A549 (cell line): Measurements from ENCODE around the gene DGKA. TPM values are rescaled to one million over a fixed set of nuclear protein-coding genes. Genes with fewer than 3 reads are reported as not detected.

ENCODE experiments used
- ATAC-seq, 2 experiments: fragments of 200-7000 bp in 1 of 2; fragments of >200 bp in 1 of 2; cut with Nextera tagmentation in 1 of 2; cut with Tn5 transposase in 1 of 2; 3 replicates each; pipeline versions ENCODE4 v1.8.0 to v1.9.1; 2018 to 2020; ENCODE audit warnings: mild to moderate bottlenecking in 1 of 2, moderate library complexity in 1 of 2
- CTCF ChIA-PET: fragments of 300-600 bp; sonication (Branson Sonifier 250); formaldehyde crosslinking; extraction: SDS; loops from one replicate; lab custom pipeline; 2021; ENCODE audit warnings: antibody characterized with exemption, inconsistent platforms; lab: Yijun Ruan, JAX
- POLR2A ChIA-PET: fragments of 350-600 bp; formaldehyde crosslinking; extraction: SDS; loops from one replicate; lab custom pipeline; 2021; ENCODE audit warnings: antibody characterized with exemption, inconsistent platforms; lab: Yijun Ruan, JAX
- DNase-seq, 2 experiments: peaks; one replicate each; pipeline versions ENCODE4 v3.0.0 to v3.0.0-alpha.2; 2011 to 2016; ENCODE audit warnings: low read depth in 1 of 2, low spot score in 1 of 2
- FAIRE-seq: peaks from 2 replicates; lab custom pipeline; 2011; peaks lifted over from hg19 to GRCh38; lab: Jason Lieb, UNC
- H3K27ac ChIP-seq, 2 experiments: fragments of >200 bp; sonication (Bioruptor Twin); formaldehyde crosslinking; 3 replicates each; pipeline ENCODE4 v1.5.1; 2016 to 2017
- H3K4me1 ChIP-seq: fragments of >200 bp; sonication (Bioruptor Twin); formaldehyde crosslinking; 3 replicates; pipeline ENCODE4 v1.6.1; 2016
- H3K4me2 ChIP-seq: fragments of >200 bp; sonication (Bioruptor Twin); formaldehyde crosslinking; 3 replicates; pipeline ENCODE4 v1.6.1; 2016
- H3K4me3 ChIP-seq: fragments of >200 bp; sonication (Bioruptor Twin); formaldehyde crosslinking; 3 replicates; pipeline ENCODE4 v1.5.1; 2016
- H3K9me3 ChIP-seq: fragments of >200 bp; sonication (Bioruptor Twin); formaldehyde crosslinking; 3 replicates; pipeline ENCODE4 v1.6.1; 2016
- CBX2 ChIP-seq: fragments of 200-600 bp; sonication (generic); IDR thresholded peaks from 2 replicates; pipeline ENCODE4 v1.6.1; 2016; ENCODE audit warnings: low read depth, mild to moderate bottlenecking, borderline replicate concordance
- CHD2 ChIP-seq: fragments of 150-350 bp; IDR thresholded peaks from 2 replicates; pipeline ENCODE4 v1.6.1; 2014; ENCODE audit warnings: low read length; ENCODE audit not compliant: partially characterized antibody
- EHMT2 ChIP-seq: fragments of 200-600 bp; sonication (generic); IDR thresholded peaks from 2 replicates; pipeline ENCODE4 v1.6.1; 2016; ENCODE audit warnings: antibody characterized with exemption, low read depth, mild to moderate bottlenecking, moderate library complexity
- ESRRA ChIP-seq: fragments of 150-350 bp; IDR thresholded peaks from 2 replicates; pipeline ENCODE4 v1.6.1; 2014; ENCODE audit warnings: mild to moderate bottlenecking, low read length, borderline replicate concordance
- FOSB ChIP-seq: fragments of 250-450 bp; sonication (Bioruptor Pico); IDR thresholded peaks from 2 replicates; pipeline ENCODE4 v1.5.0; 2020; ENCODE audit warnings: mild to moderate bottlenecking, moderate library complexity
- FOXS1 ChIP-seq: fragments of 250-450 bp; sonication (Bioruptor Pico); IDR thresholded peaks from 2 replicates; pipeline ENCODE4 v1.5.0; 2020; ENCODE audit warnings: mild to moderate bottlenecking, moderate library complexity
- GATA3 ChIP-seq: IDR thresholded peaks from 2 replicates; pipeline ENCODE4 v1.6.1; 2012; ENCODE audit warnings: borderline replicate concordance
- HDAC2 ChIP-seq: fragments of 200-600 bp; sonication (generic); IDR thresholded peaks from 2 replicates; pipeline ENCODE4 v1.6.1; 2016
- HOXB13 ChIP-seq: fragments of 250-450 bp; sonication (Bioruptor Pico); IDR thresholded peaks from 2 replicates; pipeline ENCODE4 v1.5.0; 2020; ENCODE audit warnings: low read depth, mild to moderate bottlenecking, moderate library complexity
- HOXB5 ChIP-seq: fragments of 250-450 bp; sonication (Bioruptor Pico); IDR thresholded peaks from 2 replicates; pipeline ENCODE4 v1.5.0; 2020; ENCODE audit warnings: mild to moderate bottlenecking, moderate library complexity
- KDM1A ChIP-seq: fragments of 200-600 bp; sonication (generic); IDR thresholded peaks from 2 replicates; pipeline ENCODE4 v1.6.1; 2016; ENCODE audit warnings: low read depth, mild to moderate bottlenecking
- NFE2L2 ChIP-seq: fragments of 150-350 bp; conservative IDR thresholded peaks from 2 replicates; pipeline ENCODE4 v1.6.1; 2014; ENCODE audit warnings: low read length
- NPAS2 ChIP-seq: fragments of 250-450 bp; sonication (Bioruptor Pico); IDR thresholded peaks from 2 replicates; pipeline ENCODE4 v1.8.0; 2022; ENCODE audit warnings: mild to moderate bottlenecking, moderate library complexity, borderline replicate concordance
- NR3C1 ChIP-seq: fragments of >200 bp; sonication (Bioruptor Twin); formaldehyde crosslinking; IDR thresholded peaks from 3 replicates; pipeline ENCODE4 v1.6.1; 2017
- PHF8 ChIP-seq: fragments of 200-600 bp; sonication (generic); IDR thresholded peaks from 2 replicates; pipeline ENCODE4 v1.6.1; 2016; ENCODE audit warnings: low read depth, mild to moderate bottlenecking, antibody characterized with exemption, moderate library complexity, borderline replicate concordance
- POLR2A ChIP-seq: IDR thresholded peaks from 2 replicates; pipeline ENCODE4 v1.6.1; 2012; ENCODE audit warnings: mild to moderate bottlenecking, low read length
- RARB ChIP-seq: fragments of 250-450 bp; sonication (Bioruptor Pico); IDR thresholded peaks from 2 replicates; pipeline ENCODE4 v1.8.0; 2021; ENCODE audit warnings: mild to moderate bottlenecking, moderate library complexity
- TFCP2L1 ChIP-seq: fragments of 250-450 bp; sonication (Bioruptor Pico); IDR thresholded peaks from 2 replicates; pipeline ENCODE4 v1.5.0; 2021; ENCODE audit warnings: mild to moderate bottlenecking
- ZFP36 ChIP-seq: fragments of 450-650 bp; IDR thresholded peaks from 2 replicates; pipeline ENCODE4 v1.6.1; 2014; ENCODE audit warnings: borderline replicate concordance; ENCODE audit not compliant: partially characterized antibody
- WGBS: methylation state at CpG from one replicate; pipeline ENCODE4 v1.1.6; 2017; ENCODE audit errors: missing lambda C conversion rate; 5-methylcytosine and 5-hydroxymethylcytosine counted together
- polyA plus RNA-seq, 4 experiments: library from polyadenylated mRNA; depleted of rRNA in 3 of 4; stranded (reverse); fragments of >200 nt; fragmentation: RNase III in 1 of 4; extraction: RNeasy Plus Mini Kit Qiagen cat#74134 plus additional on column Dnase treatment in 1 of 4; gene quantifications; 2 replicates in 3 of 4; 3 replicates in 1 of 4; pipeline ENCODE4 v1.2.3, GENCODE V29; 2011 to 2017
- TF ChIP-seq, protein P1 (sequence below): fragments of >200 bp; sonication (Bioruptor Twin); formaldehyde crosslinking; IDR thresholded peaks from 3 replicates; pipeline ENCODE4 v1.6.1; 2016
- TF ChIP-seq, protein P2 (sequence below): fragments of 250-450 bp; sonication (Bioruptor Pico); IDR thresholded peaks from 2 replicates; pipeline ENCODE4 v1.5.0; 2020; ENCODE audit warnings: low read depth, mild to moderate bottlenecking, moderate library complexity
- TF ChIP-seq, protein P3 (sequence below): fragments of 150-350 bp; IDR thresholded peaks from 2 replicates; pipeline ENCODE4 v1.6.1; 2014; ENCODE audit warnings: low read depth, mild to moderate bottlenecking, low read length
- TF ChIP-seq, protein P4 (sequence below): fragments of >200 bp; sonication (Bioruptor Twin); formaldehyde crosslinking; IDR thresholded peaks from 3 replicates; pipeline ENCODE4 v1.5.1; 2016
- TF ChIP-seq, protein P5 (sequence below): fragments of >200 bp; sonication (Bioruptor Twin); formaldehyde crosslinking; IDR thresholded peaks from 2 replicates; pipeline ENCODE4 v1.6.1; 2016

The DGKA gene
- polyA plus RNA-seq, 2 of the 4 experiments (the other 2 are of a cell fraction), result 21.0 to 24.7 TPM

DNA sequence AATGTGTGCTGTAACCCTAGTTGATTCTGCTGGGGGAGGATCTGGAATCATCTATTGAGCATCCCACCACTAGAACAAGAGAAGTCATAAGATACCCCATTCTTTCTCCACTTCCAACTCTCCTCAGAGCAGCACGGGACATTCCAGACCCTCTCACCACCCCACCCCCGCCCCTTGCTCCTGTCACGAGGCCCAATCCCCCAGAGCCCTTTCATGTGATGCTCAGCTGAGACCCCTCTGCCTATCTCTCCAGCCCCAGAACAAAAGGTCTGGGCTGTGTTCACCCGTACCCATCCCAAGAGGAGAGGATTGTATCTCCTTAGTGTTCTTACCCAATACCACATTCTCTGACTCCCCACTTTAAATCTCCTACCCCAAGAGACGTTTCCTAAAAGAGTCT lies 34.3 kb downstream of the DGKA start:
- CTCF ChIA-PET, result no interaction called here

DNA sequence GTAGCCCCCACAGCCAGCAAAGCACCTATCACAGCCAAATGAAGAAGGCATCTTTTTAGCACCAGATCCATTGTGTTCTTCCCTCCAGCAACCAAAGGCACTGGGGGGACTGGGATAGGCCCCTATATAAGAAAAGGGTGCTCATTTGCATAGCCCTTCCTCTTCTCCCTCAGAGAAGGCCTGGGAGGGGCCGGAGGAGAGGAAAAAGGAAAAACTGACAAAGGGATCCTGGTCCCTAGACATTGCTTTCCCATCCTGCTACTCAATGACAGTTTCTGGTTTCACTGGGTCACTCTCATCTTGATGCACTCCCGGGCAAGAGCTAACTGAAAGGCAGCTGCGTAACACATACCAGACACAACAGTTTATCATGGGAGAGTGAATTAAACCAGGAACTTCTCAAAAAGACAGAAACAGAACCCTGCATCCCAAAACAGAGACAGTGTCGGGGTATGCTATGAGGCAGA lies 35.0 kb downstream of the DGKA start, which contains the start of gene PMEL:
Gene PMEL, minus strand, starts transcription at position 102 of the 467 bp plus-strand sequence. Its CDS starts 31 bp downstream, at position 71.
- no peak for TF ChIP-seq TFCP2L1 (CRISPR knock-in tag)
- TF ChIP-seq HOXB5 (CRISPR knock-in tag), result no peak
- TF ChIP-seq, protein P1, sequence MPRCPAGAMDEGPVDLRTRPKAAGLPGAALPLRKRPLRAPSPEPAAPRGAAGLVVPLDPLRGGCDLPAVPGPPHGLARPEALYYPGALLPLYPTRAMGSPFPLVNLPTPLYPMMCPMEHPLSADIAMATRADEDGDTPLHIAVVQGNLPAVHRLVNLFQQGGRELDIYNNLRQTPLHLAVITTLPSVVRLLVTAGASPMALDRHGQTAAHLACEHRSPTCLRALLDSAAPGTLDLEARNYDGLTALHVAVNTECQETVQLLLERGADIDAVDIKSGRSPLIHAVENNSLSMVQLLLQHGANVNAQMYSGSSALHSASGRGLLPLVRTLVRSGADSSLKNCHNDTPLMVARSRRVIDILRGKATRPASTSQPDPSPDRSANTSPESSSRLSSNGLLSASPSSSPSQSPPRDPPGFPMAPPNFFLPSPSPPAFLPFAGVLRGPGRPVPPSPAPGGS, result no peak
- TF ChIP-seq FOSB (CRISPR knock-in tag), result no peak
- TF ChIP-seq, protein P2, sequence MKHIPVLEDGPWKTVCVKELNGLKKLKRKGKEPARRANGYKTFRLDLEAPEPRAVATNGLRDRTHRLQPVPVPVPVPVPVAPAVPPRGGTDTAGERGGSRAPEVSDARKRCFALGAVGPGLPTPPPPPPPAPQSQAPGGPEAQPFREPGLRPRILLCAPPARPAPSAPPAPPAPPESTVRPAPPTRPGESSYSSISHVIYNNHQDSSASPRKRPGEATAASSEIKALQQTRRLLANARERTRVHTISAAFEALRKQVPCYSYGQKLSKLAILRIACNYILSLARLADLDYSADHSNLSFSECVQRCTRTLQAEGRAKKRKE, result no peak
- TF ChIP-seq, protein P3, sequence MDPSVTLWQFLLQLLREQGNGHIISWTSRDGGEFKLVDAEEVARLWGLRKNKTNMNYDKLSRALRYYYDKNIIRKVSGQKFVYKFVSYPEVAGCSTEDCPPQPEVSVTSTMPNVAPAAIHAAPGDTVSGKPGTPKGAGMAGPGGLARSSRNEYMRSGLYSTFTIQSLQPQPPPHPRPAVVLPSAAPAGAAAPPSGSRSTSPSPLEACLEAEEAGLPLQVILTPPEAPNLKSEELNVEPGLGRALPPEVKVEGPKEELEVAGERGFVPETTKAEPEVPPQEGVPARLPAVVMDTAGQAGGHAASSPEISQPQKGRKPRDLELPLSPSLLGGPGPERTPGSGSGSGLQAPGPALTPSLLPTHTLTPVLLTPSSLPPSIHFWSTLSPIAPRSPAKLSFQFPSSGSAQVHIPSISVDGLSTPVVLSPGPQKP, result no peak
- TF ChIP-seq ESRRA, result no peak
- no peak for TF ChIP-seq NFE2L2
- no peaks in the 10 kb centered on the region for H3K9me3 ChIP-seq
- ChIA-PET POLR2A (no interaction called here), CTCF (interaction anchor here (0.8 kb wide), 1 partner anchor 9 kb away, joined by 3 read pairs; no protein-coding TSS in a partner anchor)
- H3K4me3 ChIP-seq, result peak within 1 kb of the TSS; percentile 83
- peaks cover 17% of the 10 kb centered on the region; the same call in 2 of the 3 replicates for H3K4me1 ChIP-seq
- WGBS, result 45% methylated on average over 4 of the region's 4 CpGs
- H3K4me2 ChIP-seq, result peak within 1 kb of the TSS; percentile 79
- peak within 1 kb of the TSS; percentile 76 to 86 for H3K27ac ChIP-seq
- DNase-seq, result no peak
- peak; percentile 31 to 49; a peak in 5 of 6 replicates for ATAC-seq
- FAIRE-seq, result no peak

More for the DNA sequence above, 34.3 kb downstream of the DGKA start:
- TF ChIP-seq NR3C1, result no peak
- no peak for TF ChIP-seq EHMT2
- TF ChIP-seq KDM1A, result no peak
- TF ChIP-seq CBX2, result no peak
- TF ChIP-seq ZFP36, result no peak
- TF ChIP-seq NPAS2 (CRISPR knock-in tag), result no peak
- TF ChIP-seq, protein P4, sequence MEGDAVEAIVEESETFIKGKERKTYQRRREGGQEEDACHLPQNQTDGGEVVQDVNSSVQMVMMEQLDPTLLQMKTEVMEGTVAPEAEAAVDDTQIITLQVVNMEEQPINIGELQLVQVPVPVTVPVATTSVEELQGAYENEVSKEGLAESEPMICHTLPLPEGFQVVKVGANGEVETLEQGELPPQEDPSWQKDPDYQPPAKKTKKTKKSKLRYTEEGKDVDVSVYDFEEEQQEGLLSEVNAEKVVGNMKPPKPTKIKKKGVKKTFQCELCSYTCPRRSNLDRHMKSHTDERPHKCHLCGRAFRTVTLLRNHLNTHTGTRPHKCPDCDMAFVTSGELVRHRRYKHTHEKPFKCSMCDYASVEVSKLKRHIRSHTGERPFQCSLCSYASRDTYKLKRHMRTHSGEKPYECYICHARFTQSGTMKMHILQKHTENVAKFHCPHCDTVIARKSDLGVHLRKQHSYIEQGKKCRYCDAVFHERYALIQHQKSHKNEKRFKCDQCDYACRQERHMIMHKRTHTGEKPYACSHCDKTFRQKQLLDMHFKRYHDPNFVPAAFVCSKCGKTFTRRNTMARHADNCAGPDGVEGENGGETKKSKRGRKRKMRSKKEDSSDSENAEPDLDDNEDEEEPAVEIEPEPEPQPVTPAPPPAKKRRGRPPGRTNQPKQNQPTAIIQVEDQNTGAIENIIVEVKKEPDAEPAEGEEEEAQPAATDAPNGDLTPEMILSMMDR, result no peak
- POLR2A ChIA-PET, result no interaction called here
- FAIRE-seq (no peak), DNase-seq (no peak), ATAC-seq (no peak)
- peaks cover 17% of the 10 kb centered on the region; the same call in 2 of the 3 replicates for H3K4me1 ChIP-seq
- 89% methylated on average over 3 of the region's 5 CpGs for WGBS
- no peak overlapping the region for H3K4me3 ChIP-seq
- no peak overlapping the region for H3K27ac ChIP-seq
- H3K9me3 ChIP-seq, result no peaks in the 10 kb centered on the region
- no peak overlapping the region for H3K4me2 ChIP-seq

DNA sequence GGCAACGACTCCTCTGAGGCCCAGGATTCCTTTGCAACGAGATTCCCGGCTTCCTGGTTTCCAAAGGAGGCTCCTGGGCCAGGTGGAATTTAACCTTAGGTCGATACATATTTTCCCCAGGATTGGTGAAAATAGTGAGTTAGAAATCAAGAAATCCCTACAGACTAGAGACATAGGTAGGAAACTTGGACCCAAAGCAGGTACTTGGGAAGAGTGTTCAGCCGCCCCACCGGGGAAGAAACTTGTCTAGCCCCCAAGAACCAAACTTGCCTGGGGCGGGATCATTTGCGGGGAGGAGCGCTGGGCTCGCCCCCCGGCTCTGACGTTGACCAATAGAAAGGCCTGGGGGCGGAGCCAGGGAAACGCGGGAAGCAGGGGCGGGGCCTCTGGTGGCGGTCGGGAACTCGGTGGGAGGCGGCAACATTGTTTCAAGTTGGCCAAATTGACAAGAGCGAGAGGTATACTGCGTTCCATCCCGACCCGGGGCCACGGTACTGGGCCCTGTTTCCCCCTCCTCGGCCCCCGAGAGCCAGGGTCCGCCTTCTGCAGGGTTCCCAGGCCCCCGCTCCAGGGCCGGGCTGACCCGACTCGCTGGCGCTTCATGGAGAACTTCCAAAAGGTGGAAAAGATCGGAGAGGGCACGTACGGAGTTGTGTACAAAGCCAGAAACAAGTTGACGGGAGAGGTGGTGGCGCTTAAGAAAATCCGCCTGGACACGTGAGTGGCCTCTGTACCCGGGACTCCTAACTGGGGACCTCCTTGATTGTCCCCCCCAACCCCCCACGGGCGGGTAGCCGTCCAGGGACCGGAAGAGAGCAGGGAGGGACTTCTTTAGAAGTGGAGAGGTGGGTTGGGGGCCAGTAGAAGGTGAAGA lies 35.7 kb downstream of the DGKA start, which contains the start of gene CDK2:
Gene CDK2, plus strand, starts transcription at position 423 of the 874 bp plus-strand sequence. Its CDS starts 179 bp downstream, at position 602.
- FAIRE-seq (no peak), ATAC-seq (peak; percentile 94 to 96), DNase-seq (peak; percentile 79 to 92)
- under 1% methylated on average over 45 of the region's 45 CpGs for WGBS
- H3K4me1 ChIP-seq, result peaks cover 18% of the 10 kb centered on the region; the same call in 2 of the 3 replicates
- ChIA-PET CTCF (interaction anchor here (0.8 to 2.4 kb wide), 3 partner anchors 9 to 36 kb away, joined by 3 to 14 read pairs (median 4); partner anchors contain the start of gene SUOX), POLR2A (no interaction called here)
- H3K27ac ChIP-seq, result peak within 1 kb of the TSS; percentile 76 to 86
- peak within 1 kb of the TSS; percentile 79 for H3K4me2 ChIP-seq
- H3K9me3 ChIP-seq, result no peaks in the 10 kb centered on the region
- H3K4me3 ChIP-seq, result peak within 1 kb of the TSS; percentile 83
- TF ChIP-seq ESRRA, result no peak
- no peak for TF ChIP-seq HDAC2
- no peak for TF ChIP-seq HOXB5 (CRISPR knock-in tag)
- TF ChIP-seq RARB, result no peak
- no peak for TF ChIP-seq FOXS1 (CRISPR knock-in tag)
- TF ChIP-seq CHD2, result no peak
- TF ChIP-seq, protein P2, result no peak
- TF ChIP-seq, protein P5, sequence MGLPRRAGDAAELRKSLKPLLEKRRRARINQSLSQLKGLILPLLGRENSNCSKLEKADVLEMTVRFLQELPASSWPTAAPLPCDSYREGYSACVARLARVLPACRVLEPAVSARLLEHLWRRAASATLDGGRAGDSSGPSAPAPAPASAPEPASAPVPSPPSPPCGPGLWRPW, result no peak
- peak; percentile 60 for TF ChIP-seq PHF8
- no peak for TF ChIP-seq GATA3
- TF ChIP-seq, protein P3, result no peak
- TF ChIP-seq POLR2A, result peak; percentile 44
- TF ChIP-seq HOXB13 (CRISPR knock-in tag), result no peak
